K562 (cell line): ENCODE measurements around the gene NT5C1A. TPM values are rescaled to one million over a fixed set of nuclear protein-coding genes. Genes with fewer than 3 reads are reported as not detected.

ENCODE experiments used
- ATAC-seq: fragments of 200-7000 bp; cut with Tn5 transposase; 3 replicates; pipeline ENCODE4 v1.9.1; 2020; ENCODE audit warnings: moderate library complexity
- BruUV-seq: library from RNA; stranded (reverse); fragments of 400-500 nt; replicated peaks from 2 replicates; lab custom pipeline; 2021; lab: Mats Ljungman, UMichigan
- CTCF ChIA-PET: fragments of 300-600 bp; formaldehyde crosslinking; extraction: SDS; loops from one replicate; lab custom pipeline; 2021; ENCODE audit warnings: low intra/inter-chr PET ratio; lab: Yijun Ruan, JAX
- POLR2A ChIA-PET: fragments of 300-600, 350-650 bp; sonication (Branson Sonifier 250); formaldehyde crosslinking; extraction: SDS; loops from one replicate; lab custom pipeline; 2021; ENCODE audit warnings: antibody characterized with exemption, inconsistent platforms; lab: Yijun Ruan, JAX
- DNase-seq, 4 experiments: peaks; one replicate each; pipeline versions ENCODE4 v3.0.0 to v3.0.0-alpha.2; 2011 to 2018; ENCODE audit warnings: low spot score in 3 of 4, mixed read lengths in 3 of 4; ENCODE audit errors: extremely low read depth in 1 of 4
- FAIRE-seq: peaks from 2 replicates; lab custom pipeline; 2011; peaks lifted over from hg19 to GRCh38; lab: Jason Lieb, UNC
- H2AFZ ChIP-seq: 2 replicates; pipeline ENCODE4 v1.6.0; 2011; ENCODE audit warnings: low read depth, low read length, control low read depth, inconsistent platforms
- H3K27ac ChIP-seq: fragments of 200-600 bp; 3 replicates; pipeline ENCODE4 v1.8.0; 2011; ENCODE audit warnings: low read depth, mild to moderate bottlenecking, control low read depth, inconsistent platforms, low read length, moderate library complexity, mixed read lengths; ENCODE audit errors: extremely low read depth
- H3K27me3 ChIP-seq, 2 experiments: fragments of 300-600 bp in 1 of 2; 2 replicates in 1 of 2; 3 replicates in 1 of 2; pipeline versions ENCODE4 v1.6.0 to v1.8.0; 2011; ENCODE audit warnings: inconsistent platforms in 2 of 2, low read length in 2 of 2, mild to moderate bottlenecking in 1 of 2, mixed read lengths in 1 of 2, moderate library complexity in 1 of 2; ENCODE audit not compliant: control insufficient read depth in 2 of 2, insufficient read depth in 2 of 2
- H3K36me3 ChIP-seq: fragments of 300-600 bp; 3 replicates; pipeline ENCODE4 v1.8.0; 2011; ENCODE audit warnings: mild to moderate bottlenecking, low read length, inconsistent platforms; ENCODE audit not compliant: control insufficient read depth, insufficient read depth
- H3K4me1 ChIP-seq, 2 experiments: fragments of 200-600 bp in 1 of 2; replicated peaks in 1 of 2; 2 replicates in 1 of 2; 3 replicates in 1 of 2; pipeline versions ENCODE4 v1.5.1 to v1.8.0; 2011; ENCODE audit warnings: inconsistent platforms in 2 of 2, low read length in 2 of 2, mild to moderate bottlenecking in 1 of 2, mixed read lengths in 1 of 2, moderate library complexity in 1 of 2; ENCODE audit not compliant: control insufficient read depth in 2 of 2, insufficient read depth in 2 of 2
- H3K4me2 ChIP-seq: 2 replicates; pipeline ENCODE4 v1.6.1; 2011; ENCODE audit warnings: low read length, control low read depth, inconsistent platforms, mixed read lengths; ENCODE audit not compliant: insufficient read depth
- H3K4me3 ChIP-seq: fragments of 200-600 bp; sonication (generic), shearing (Covaris generic); 2 replicates; pipeline ENCODE4 v1.5.1; 2016; ENCODE audit warnings: control low read depth, inconsistent platforms
- H3K79me2 ChIP-seq: fragments of 200-600 bp; 3 replicates; pipeline ENCODE4 v1.8.0; 2011; ENCODE audit warnings: low read length, inconsistent platforms; ENCODE audit not compliant: control insufficient read depth, insufficient read depth
- H3K9ac ChIP-seq, 2 experiments: 2 replicates each; pipeline versions ENCODE4 v1.6.0 to v1.6.1; 2011; ENCODE audit warnings: low read depth in 2 of 2, low read length in 2 of 2, control low read depth in 1 of 2, inconsistent platforms in 1 of 2, mild to moderate bottlenecking in 1 of 2, mixed read lengths in 1 of 2; ENCODE audit not compliant: insufficient read depth in 1 of 2
- H3K9me1 ChIP-seq: one replicate; pipeline ENCODE4 v1.6.0; 2011; ENCODE audit warnings: inconsistent platforms, mild to moderate bottlenecking, low read length, moderate library complexity; ENCODE audit not compliant: control insufficient read depth, insufficient read depth
- H3K9me3 ChIP-seq: replicated peaks from 2 replicates; pipeline ENCODE4 v1.5.1; 2011; ENCODE audit warnings: low read depth, low read length, inconsistent platforms; ENCODE audit not compliant: control insufficient read depth, insufficient read depth
- H4K20me1 ChIP-seq: replicated peaks from 2 replicates; pipeline ENCODE4 v1.6.1; 2011; ENCODE audit warnings: low read length, inconsistent platforms, mixed read lengths; ENCODE audit not compliant: control insufficient read depth, insufficient read depth
- ARID1B ChIP-seq: fragments of 450-650 bp; IDR thresholded peaks from 2 replicates; pipeline ENCODE4 v1.6.1; 2016; ENCODE audit warnings: antibody characterized with exemption, mild to moderate bottlenecking, inconsistent platforms
- DNMT1 ChIP-seq: fragments of 450-650 bp; IDR thresholded peaks from 2 replicates; pipeline ENCODE4 v1.6.1; 2016; ENCODE audit warnings: antibody characterized with exemption, mild to moderate bottlenecking
- GATAD2A ChIP-seq: fragments of 450-650 bp; IDR thresholded peaks from 2 replicates; pipeline ENCODE4 v1.6.1; 2017
- KLF6 ChIP-seq: fragments of 250-450 bp; sonication (Bioruptor Pico); IDR thresholded peaks from 2 replicates; pipeline ENCODE4 v1.4.0; 2020; ENCODE audit warnings: mild to moderate bottlenecking, moderate library complexity, borderline replicate concordance
- LEF1 ChIP-seq: fragments of 450-650 bp; IDR thresholded peaks from 2 replicates; pipeline ENCODE4 v1.6.1; 2016; ENCODE audit warnings: mild to moderate bottlenecking
- MAFG ChIP-seq: fragments of 450-650 bp; conservative IDR thresholded peaks from 2 replicates; pipeline ENCODE4 v1.6.1; 2016; ENCODE audit warnings: missing genetic modification characterization, missing compliant biosample characterization
- PHB ChIP-seq: fragments of 250-450 bp; sonication (Bioruptor Pico); IDR thresholded peaks from 2 replicates; pipeline ENCODE4 v1.5.0; 2021
- PREB ChIP-seq: sonication (generic); formaldehyde crosslinking; IDR thresholded peaks from 2 replicates; pipeline ENCODE4 v1.8.1; 2023; ENCODE audit warnings: mild to moderate bottlenecking, missing genetic modification reagents
- SAP30 ChIP-seq: fragments of 200-600 bp; sonication (generic); IDR thresholded peaks from 2 replicates; pipeline ENCODE4 v1.6.1; 2012; ENCODE audit warnings: borderline replicate concordance, low read depth, mild to moderate bottlenecking, moderate library complexity, low read length, control low read depth, inconsistent platforms; ENCODE audit not compliant: insufficient read depth, poor library complexity, severe bottlenecking
- SMC3 ChIP-seq: conservative IDR thresholded peaks from 2 replicates; pipeline ENCODE4 v1.6.1; 2011; ENCODE audit warnings: low read depth, low read length, improper control_type of control experiment; ENCODE audit not compliant: insufficient read depth
- XRCC4 ChIP-seq: IDR thresholded peaks from one replicate; pipeline ENCODE4 v1.6.1; 2011; ENCODE audit not compliant: insufficient read depth, insufficient read length; ENCODE audit errors: extremely low read depth
- ZNF165 ChIP-seq: fragments of 250-450 bp; sonication (Bioruptor Pico); IDR thresholded peaks from 2 replicates; pipeline ENCODE4 v1.4.0; 2020; ENCODE audit warnings: borderline replicate concordance
- ZNF197 ChIP-seq: fragments of 200-800 bp; sonication (Bioruptor generic); IDR thresholded peaks from 2 replicates; pipeline ENCODE4 v1.6.1; 2016; ENCODE audit warnings: low read depth, missing genetic modification characterization, missing compliant biosample characterization
- ZNF311 ChIP-seq: fragments of 250-450 bp; sonication (Bioruptor Pico); IDR thresholded peaks from 2 replicates; pipeline ENCODE4 v1.4.0; 2020; ENCODE audit warnings: mild to moderate bottlenecking, moderate library complexity
- ZNF77 ChIP-seq: fragments of 250-450 bp; sonication (Bioruptor Pico); IDR thresholded peaks from 2 replicates; pipeline ENCODE4 v1.5.0; 2020
- WGBS: fragments of 100-300 bp; shearing (Covaris generic); methylation state at CpG from one replicate; pipeline ENCODE4 v1.1.6; 2016; ENCODE audit warnings: low coverage, mixed read lengths; ENCODE audit not compliant: insufficient coverage; ENCODE audit errors: missing lambda C conversion rate; 5-methylcytosine and 5-hydroxymethylcytosine counted together
- in situ Hi-C: fragments of 300-500 bp; cut with MboI; formaldehyde crosslinking; loops from 4 replicates; pipeline ENCODE4 v1.15.0; 2018; ENCODE audit warnings: inconsistent platforms, mixed read lengths
- intact Hi-C: fragments of 100-400 bp; cut with micrococcal nuclease; formaldehyde crosslinking; loops from 2 replicates; pipeline ENCODE4 v1.14.2; 2022
- polyA plus RNA-seq, 8 experiments: library from polyadenylated mRNA; depleted of rRNA in 4 of 8; stranded (reverse) in 5 of 8; unstranded in 3 of 8; fragments of >200 nt; fragmentation: Nextera tagmentation in 2 of 8; fragmentation: Illumina TruSeq in 1 of 8; extraction: Ambion mirVana in 2 of 8; extraction: Trizol in 1 of 8; gene quantifications; 2 replicates each; pipeline versions ENCODE4 v1.2.1 to v1.2.3, GENCODE V29; 2011 to 2014; ENCODE audit warnings: inconsistent platforms in 1 of 8, missing spikeins in 1 of 8
- total RNA-seq, 7 experiments: library from RNA; depleted of rRNA in 6 of 7; stranded (reverse); fragments of >200 nt in 6 of 7; fragmentation: Illumina TruSeq in 2 of 7; extraction: Trizol in 2 of 7; gene quantifications; 2 replicates each; pipeline versions ENCODE4 v1.2.1 to v1.2.3, GENCODE V29; 2011 to 2021; ENCODE audit warnings: low replicate concordance in 1 of 7

The NT5C1A gene
- total and polyA plus RNA-seq, 9 of the 15 experiments (the other 6 are each of a cell fraction or from before 2014, with no cell fraction given): not detected

DNA sequence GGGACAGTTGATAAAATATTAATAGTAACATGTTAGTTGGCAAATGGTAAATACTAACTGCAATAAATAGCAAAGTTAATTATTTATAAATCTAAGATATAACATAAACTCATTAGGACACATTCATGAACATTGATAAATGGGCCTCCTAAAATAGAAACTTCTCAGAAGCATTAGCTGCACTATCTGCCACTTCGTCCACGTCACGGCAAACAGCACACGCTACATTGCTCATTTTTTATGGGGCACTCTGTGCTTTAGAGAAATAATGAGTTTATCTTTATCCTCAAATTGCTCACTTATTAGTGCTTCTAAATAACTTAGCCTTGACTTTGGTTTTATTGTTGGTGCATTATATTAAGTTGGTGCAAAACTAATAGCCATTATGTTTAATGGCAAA is 35.6 kb upstream of the NT5C1A start:
- peaks cover 17 to 19% of the 10 kb centered on the region in 2 experiments; a peak in 4 of 5 replicates for H3K4me1 ChIP-seq
- no peaks in the 10 kb centered on the region for H3K27me3 ChIP-seq
- no peaks in the 10 kb centered on the region for H3K79me2 ChIP-seq
- intact Hi-C loops (no loop called here), in situ Hi-C loops (no loop called here)
- no peaks in the 10 kb centered on the region for H4K20me1 ChIP-seq
- no peaks in the 10 kb centered on the region for H3K9me3 ChIP-seq
- H3K9ac ChIP-seq: no peak overlapping the region
- DNase-seq: no peak
- no peak for TF ChIP-seq ZNF165 (CRISPR knock-in tag)
- no peak for TF ChIP-seq XRCC4
- TF ChIP-seq SMC3: no peak
- TF ChIP-seq PREB (CRISPR knock-in tag): no peak
- no peak for TF ChIP-seq DNMT1
- no peak for TF ChIP-seq ARID1B
- no peak for TF ChIP-seq MAFG
- TF ChIP-seq PHB (CRISPR knock-in tag): no peak
- no peak for TF ChIP-seq ZNF311 (CRISPR knock-in tag)
- no peak for TF ChIP-seq GATAD2A
- TF ChIP-seq LEF1: no peak
- no peak for TF ChIP-seq KLF6 (CRISPR knock-in tag)
- no peak for TF ChIP-seq ZNF77
- TF ChIP-seq SAP30: no peak
- TF ChIP-seq ZNF197 (CRISPR knock-in tag): no peak
- WGBS: 82% methylated on average over 4 of the region's 4 CpGs
- FAIRE-seq: no peak
- no peaks in the 10 kb centered on the region for H3K9me1 ChIP-seq
- H2AFZ ChIP-seq: no peak overlapping the region
- ATAC-seq: no peak
- no peak overlapping the region for H3K4me2 ChIP-seq
- ChIA-PET CTCF (no interaction called here), POLR2A (interaction anchor here (1.1 kb wide), 1 partner anchor 30 kb away, joined by 4 read pairs; no protein-coding TSS in a partner anchor)
- H3K36me3 ChIP-seq: no peaks in the 10 kb centered on the region
- no peak overlapping the region for H3K4me3 ChIP-seq
- no peak overlapping the region for H3K27ac ChIP-seq
- BruUV-seq: no TSS peak
